Measurements from ENCODE around the gene NTNG1.

- no peak for TF ChIP-seq ZNF263 (CRISPR knock-in tag; IDR thresholded peaks at IDR 0.05; ENCODE audit: low read depth)
- TF ChIP-seq CTCF (IDR thresholded peaks at IDR 0.05), result no peak
- TF ChIP-seq MAX (CRISPR knock-in tag; IDR thresholded peaks at IDR 0.05), result no peak
- no peak for TF ChIP-seq PRDM15 (CRISPR knock-in tag; IDR thresholded peaks at IDR 0.05)
- TF ChIP-seq ZNF512 (CRISPR knock-in tag; IDR thresholded peaks at IDR 0.05; ENCODE audit: borderline replicate concordance), result no peak
- TF ChIP-seq, protein P1, sequence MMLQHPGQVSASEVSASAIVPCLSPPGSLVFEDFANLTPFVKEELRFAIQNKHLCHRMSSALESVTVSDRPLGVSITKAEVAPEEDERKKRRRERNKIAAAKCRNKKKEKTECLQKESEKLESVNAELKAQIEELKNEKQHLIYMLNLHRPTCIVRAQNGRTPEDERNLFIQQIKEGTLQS (CRISPR knock-in tag; conservative IDR thresholded peaks at IDR 0.05), result no peak
- no peak for TF ChIP-seq FOXK1 (CRISPR knock-in tag; IDR thresholded peaks at IDR 0.05)
- TF ChIP-seq, protein P2, sequence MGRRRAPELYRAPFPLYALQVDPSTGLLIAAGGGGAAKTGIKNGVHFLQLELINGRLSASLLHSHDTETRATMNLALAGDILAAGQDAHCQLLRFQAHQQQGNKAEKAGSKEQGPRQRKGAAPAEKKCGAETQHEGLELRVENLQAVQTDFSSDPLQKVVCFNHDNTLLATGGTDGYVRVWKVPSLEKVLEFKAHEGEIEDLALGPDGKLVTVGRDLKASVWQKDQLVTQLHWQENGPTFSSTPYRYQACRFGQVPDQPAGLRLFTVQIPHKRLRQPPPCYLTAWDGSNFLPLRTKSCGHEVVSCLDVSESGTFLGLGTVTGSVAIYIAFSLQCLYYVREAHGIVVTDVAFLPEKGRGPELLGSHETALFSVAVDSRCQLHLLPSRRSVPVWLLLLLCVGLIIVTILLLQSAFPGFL (CRISPR knock-in tag; IDR thresholded peaks at IDR 0.05; ENCODE audit: borderline replicate concordance), result no peak
- TF ChIP-seq CREB1 (CRISPR knock-in tag; IDR thresholded peaks at IDR 0.05), result no peak
- TF ChIP-seq, protein P3, sequence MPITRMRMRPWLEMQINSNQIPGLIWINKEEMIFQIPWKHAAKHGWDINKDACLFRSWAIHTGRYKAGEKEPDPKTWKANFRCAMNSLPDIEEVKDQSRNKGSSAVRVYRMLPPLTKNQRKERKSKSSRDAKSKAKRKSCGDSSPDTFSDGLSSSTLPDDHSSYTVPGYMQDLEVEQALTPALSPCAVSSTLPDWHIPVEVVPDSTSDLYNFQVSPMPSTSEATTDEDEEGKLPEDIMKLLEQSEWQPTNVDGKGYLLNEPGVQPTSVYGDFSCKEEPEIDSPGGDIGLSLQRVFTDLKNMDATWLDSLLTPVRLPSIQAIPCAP (CRISPR knock-in tag; IDR thresholded peaks at IDR 0.05), result no peak
Measured at GRCh38 chr1:107175102-107175909, 34.5 kb downstream of the NTNG1 start.

Measured in WTC11 (cell line).